HT-29 (cell line): ENCODE data around the gene CERS5. TPM values are rescaled to one million over a fixed set of nuclear protein-coding genes. Genes with fewer than 3 reads are reported as not detected.

Source experiments
- DNase-seq: peaks from one replicate; pipeline ENCODE4 v3.0.0-alpha.2; 2015; ENCODE audit warnings: low spot score
- total RNA-seq: library from RNA; depleted of rRNA; stranded (reverse); fragments of >200 nt; shearing (Covaris generic); gene quantifications from 2 replicates; pipeline ENCODE4 v1.2.3, GENCODE V29; 2014

The CERS5 gene
- total RNA-seq, 1 experiment from 2014 or later = 20.5 TPM

DNA sequence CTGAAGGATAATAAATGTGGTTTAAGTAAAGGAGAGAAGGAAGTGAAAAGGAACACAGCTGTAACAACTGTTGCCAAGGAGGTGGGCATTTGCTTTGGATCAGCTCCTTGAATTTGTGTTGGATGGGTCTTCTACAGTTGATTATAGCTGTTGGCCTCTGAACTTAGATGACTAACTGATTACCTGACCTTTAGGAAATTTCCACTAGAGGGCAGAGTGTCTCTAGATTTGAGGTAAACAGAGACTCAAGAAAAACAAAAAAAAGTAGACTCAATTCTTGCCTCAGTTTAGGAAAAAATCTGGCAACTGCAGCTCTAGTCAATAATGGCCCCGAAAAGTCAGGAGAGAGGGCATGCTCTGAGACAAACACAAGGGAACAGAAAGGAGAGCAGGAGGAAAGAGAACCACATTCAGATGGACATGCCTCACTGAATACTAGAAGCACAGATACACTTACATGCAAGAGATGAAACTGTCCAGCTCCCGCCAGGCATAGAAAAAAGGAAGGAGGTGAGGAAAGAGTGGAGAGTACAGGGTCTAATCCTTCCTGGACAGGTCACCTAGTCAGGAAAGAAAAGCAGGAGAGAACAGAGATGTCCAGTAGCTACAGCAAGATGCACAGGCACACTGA, 34.5 kb downstream of the CERS5 start:
- DNase-seq = peak; percentile 47

DNA sequence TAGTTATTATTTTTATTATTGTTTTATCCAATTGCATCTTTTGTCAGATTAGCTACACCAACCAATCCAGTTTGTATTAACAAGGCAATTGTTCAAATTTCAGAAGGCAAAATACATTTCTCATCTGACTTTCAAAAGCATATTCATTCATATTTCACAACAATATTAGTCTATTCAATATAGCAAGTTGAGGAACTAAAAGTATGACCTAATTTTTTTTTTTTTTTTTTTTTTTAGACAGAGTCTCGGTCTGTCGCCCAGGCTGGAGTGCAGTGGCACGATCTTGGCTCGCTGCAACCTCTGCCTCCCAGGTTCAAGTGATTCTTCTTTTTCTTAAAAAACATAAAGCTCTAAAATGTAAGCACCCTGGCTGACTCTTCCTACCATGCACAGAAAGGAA, 37.9 kb downstream of the CERS5 start:
- DNase-seq = no peak

DNA sequence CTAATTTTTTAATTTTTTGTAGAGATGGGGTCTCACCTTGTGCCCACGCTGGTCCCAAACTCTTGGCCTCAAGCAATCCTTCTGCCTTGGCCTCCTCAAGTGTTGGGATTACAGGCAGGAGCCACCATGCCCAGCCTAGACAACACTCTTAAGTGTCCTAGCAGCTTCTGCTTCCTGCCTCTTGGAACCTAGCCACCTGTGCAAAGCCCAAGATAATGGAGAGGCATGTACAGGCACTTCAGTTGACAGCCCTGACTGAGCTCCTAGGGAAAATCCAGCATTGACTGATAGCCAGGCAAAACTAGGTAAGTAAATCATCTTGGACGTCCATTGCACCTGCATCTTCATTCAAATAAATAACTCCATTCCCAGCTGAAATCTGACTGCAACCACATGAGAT, 39.6 kb downstream of the CERS5 start:
- DNase-seq = no peak

DNA sequence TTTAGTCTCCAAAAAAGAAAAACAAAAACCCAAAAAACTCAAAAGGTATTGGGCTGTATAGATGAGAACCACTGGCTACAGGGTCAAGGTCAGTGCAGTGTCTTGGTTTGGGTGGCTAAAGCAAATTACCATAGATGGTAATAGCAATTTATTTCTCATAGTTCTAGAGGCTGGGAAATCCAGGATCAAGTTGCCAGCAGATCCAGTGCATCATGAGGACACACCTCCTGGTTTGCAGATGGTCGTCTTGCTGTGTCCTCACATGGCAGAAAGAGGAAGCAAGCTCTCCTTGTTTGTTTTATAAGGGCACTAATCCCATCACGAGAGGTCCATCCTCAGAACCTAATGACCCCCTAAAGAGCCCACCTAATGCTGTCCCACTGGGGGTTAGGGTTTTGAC, 44.0 kb downstream of the CERS5 start:
- DNase-seq = no peak

DNA sequence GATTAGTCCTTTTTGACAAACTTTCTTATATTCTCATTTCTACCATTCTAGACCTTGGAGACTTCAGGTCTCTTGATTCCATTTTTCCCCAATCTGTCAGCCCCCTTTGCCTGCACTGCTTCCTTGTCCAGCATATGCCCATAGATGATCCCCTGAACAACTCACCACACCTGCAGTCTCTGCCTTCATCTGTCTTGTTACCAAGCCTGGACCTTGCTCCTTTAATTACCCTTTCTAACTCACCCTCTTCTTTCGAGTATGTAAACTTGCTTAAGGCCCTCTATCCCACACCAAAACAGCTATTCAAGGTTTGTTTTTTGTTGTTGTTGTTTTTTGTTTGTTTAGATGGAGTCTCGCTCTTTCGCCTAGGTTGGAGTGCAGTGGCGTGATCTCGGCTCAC, 45.5 kb downstream of the CERS5 start:
- DNase-seq = no peak

DNA sequence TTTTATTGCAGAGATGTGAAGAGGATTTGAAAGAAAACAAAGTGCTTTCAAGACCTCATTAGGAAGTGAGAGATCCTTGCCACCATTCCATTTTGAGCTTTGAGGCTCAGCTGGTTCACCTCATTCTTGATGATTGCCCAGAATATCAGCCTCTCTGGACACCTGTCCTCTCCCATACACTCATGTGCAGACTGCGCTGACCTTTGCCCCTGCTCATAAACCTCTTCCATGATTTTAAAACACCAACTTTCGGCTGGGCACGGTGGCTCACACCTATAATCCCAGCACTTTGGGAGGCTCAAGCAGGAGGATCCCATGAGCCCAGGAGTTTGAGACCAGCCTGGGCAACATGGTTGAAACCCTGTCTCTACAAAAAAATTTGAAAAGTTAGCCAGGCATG, 46.2 kb downstream of the CERS5 start:
- no peak for DNase-seq

DNA sequence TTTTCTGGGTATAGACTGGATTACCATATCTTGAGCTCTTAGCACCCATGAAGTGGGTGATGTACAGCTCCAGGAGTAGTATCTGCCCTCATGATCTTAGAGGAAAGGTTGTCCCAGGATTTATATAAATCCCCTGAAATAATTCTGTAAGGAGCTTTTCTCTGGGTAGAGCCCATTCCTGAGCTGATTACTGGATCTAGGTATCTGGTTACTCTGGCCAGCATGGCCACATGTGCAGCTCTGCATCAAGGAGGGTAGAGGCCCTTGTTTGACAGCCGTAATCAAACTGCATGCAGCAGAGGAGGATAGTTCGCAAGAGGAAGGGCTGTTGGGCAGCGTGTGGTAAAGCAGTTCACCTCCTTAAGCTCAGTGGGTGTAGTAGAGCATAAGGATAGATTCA, 46.6 kb downstream of the CERS5 start:
- DNase-seq = no peak

DNA sequence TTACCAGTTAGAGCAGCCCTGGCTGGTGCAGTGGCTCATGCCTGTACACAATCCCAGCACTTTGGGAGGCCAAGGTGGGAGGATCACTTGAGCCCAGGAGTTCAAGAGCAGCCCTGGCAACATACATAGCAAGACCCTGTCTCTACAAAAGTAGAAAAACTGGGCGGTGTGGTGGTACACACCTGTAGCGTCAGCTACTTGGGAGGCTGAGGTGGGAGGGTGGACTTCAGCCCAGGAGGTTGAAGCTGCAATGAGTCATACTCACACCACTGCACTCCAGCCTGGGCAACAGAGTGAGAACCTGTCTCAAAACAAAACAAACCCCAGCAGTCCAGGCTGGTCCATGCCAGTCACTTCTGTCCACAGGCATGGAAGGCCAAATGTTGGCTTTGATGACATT, 47.8 kb downstream of the CERS5 start:
- no peak for DNase-seq

DNA sequence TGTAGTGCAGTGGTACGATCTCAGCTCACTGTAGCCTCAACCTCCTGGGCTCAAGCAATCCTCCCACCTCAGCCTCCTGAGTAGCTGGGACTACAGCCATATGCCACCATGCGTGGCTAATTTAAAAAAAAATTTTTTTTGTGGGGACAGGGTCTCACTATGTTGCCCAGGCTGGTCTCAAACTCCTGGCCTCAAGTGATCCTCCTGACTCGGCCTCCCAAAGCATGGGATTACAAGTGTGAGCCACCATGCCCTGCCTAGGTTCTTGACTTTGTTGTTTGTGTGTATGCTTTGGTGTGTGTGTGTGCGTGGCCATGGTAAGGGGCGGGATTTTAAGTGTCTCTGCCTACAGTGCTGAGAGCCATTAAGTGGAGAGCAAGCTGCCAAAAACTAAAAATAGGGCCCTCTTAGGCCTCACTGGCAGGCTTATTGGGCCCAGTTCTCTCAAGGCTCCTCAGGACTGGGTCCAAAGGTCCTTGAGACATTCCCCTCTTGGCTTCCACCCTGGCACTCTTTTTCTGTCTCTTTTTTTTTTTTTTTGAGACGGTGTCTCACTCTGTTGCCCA, 50.0 kb downstream of the CERS5 start:
- DNase-seq = no peak

DNA sequence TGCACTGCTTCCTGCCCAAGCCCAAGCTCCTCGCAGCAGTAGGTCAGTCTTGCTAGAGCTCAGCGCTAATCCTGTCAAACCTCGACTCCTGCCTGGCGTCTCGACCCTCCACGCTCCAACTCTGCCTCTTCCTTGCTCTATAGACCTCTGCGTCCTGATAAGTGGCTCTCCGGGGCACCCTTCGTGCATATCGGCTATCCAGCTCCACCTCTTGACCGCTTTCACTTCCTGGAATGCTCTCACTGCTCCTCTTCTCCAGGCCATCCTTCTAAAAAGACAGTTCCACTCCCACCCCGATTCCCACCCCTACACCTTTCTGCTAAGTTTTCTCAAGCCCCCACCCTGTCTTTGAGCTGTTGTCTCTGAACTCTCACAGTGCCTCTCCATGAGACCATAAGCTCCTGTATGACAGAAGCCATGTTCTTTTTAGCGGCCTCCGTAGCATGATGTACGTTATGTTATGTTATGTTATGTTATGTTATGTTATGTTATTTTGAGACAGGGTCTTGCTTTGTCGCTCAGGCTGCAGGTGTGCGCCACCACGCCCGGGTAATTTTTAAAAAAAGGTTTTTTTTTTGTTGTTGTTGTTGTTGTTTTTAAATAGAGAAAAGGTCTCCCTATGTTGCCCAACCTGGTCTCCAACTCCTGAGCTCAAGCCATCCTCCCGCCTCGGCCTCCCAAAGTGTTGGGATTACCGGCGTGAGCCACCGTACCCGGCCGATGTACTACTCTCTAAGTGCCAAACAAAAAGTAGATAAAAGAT, 54.5 kb downstream of the CERS5 start:
- no peak for DNase-seq

DNA sequence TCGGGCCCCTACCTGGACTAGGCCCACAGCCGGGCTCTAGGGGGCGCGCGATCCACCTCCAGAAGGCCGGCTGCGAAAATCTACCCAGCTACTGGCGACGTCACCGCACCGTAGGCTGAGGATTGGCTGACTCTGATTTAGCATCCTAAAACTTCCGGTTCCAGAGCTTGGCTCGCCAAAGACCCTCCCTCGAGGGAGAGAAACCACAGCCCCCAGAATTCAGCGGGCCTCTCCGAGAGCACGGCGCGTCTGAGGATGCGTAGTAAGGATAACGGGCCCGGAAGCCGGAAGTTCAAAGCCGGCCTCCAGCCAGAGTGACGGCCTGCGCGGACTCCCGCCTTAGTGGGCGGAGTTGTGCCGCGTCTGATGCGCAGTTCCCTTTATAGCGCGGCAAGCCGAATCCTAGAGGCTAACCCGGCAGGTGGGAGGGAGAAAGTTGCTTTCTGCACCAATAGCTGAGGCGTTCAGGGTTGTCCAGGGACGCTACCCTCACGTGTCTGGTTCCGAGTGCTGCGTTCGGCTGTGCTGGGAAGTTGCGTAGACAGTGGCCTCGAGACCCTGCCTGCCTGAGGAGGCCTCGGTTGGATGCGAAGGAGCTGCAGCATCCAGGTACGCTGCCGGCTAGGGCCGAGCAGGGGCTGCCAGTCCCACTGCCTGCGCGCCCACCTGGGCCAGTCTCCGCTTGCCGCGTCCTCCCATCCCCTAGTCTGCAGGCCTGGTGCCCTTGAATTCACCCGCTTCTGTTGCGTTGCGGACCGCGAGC, 55.3 kb downstream of the CERS5 start, which contains the start of gene COX14:
COX14 (plus strand) TSS at position 544 of the 763 bp plus-strand sequence. CDS start 7,808 bp downstream, outside the sequence.
- DNase-seq = peak; percentile 99

DNA sequence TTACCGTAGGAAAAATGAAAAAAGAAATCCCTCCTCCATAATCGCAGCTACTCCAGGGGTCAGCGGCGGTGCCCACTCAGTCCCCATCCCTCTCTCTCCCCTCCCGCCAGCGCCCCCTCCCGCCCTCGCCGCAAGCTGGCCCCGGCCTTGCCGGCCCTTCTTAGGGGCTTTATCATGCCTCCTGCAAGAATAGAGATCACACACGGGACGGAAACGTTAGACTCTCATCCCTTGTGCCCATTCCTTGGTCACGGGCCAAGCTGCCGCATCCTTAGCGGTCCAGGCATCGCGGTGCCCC, 55.8 kb downstream of the CERS5 start:
- DNase-seq = no peak

DNA sequence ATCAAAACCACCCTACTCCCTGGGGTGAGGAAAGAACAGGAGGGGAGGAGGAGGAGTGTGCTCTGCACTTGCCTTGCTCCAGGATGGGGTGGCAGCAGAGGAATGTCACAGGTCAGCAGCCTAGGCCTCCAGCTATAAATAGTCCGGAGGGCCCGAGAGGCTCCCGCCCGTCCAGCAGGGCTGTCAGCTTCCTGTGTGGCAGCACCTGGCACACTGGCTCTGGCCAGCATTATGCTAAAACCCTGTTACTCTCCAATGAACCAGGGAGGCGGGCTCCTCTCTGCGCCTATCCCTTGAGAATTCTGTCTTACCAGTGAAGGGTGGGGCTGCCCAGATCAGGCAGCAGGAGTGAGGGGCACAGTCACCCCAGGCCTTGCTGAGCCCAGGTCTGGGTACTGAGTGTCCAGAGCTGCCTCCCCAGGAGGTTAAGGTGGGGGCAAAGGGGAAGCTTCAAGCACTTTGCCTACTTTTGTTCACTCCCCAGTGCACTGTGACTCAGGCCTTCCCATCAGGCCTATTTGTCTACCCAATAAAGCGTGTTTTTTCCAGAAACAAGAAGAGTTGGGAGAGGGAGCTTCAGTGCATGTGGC, 56.3 kb downstream of the CERS5 start:
- peak; percentile 80 for DNase-seq

DNA sequence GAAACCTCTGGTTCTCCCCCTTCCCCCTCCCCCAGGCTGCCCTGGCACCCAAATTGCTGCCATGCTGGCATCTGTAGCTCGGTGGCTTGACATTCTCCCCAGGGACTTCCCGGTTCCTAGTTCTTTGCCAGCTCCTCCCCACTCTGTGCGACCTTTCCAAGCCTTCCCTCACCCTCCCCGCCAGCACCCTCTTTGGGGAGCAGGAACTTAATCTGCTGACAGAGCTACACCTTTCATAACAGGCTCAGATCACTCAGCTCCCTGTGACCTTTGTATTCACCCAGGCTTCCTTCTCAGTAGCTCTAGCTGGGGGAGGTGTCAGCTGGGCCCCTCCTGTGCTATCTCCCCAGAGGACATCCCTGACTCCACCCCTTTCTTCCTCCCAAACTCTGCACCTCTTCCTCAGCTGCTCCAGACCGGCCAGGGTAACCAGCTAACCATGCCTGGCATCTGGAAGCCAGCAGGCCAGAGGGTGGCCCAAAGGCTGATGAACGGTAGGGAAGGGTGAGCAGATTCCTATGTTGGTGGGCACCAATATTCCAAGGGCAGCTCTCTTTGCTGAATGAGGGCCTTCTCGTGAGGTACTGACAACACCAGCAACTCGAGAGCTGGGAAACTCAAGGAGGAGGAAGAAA, 56.9 kb downstream of the CERS5 start:
- DNase-seq = peak; percentile 77

DNA sequence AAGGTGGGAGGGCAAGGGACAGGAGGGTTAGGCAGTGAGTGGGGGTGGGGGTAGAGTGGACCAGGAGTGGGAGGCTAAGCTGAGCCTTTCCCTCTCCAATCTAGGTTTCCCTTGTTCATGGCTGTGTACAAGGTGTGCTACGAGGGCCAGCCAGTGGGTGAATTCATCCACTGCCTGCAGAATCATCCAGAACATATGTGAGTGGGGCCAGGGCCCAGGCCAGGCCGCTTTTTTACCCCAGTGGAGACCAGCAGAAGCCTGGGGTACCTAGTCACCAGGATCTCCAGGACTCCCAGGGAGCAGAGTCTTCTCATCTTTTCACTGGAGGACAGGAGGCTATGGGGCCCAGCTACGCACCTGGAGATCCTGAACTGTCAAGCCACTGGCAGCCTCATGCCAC, 57.9 kb downstream of the CERS5 start:
- DNase-seq = no peak

DNA sequence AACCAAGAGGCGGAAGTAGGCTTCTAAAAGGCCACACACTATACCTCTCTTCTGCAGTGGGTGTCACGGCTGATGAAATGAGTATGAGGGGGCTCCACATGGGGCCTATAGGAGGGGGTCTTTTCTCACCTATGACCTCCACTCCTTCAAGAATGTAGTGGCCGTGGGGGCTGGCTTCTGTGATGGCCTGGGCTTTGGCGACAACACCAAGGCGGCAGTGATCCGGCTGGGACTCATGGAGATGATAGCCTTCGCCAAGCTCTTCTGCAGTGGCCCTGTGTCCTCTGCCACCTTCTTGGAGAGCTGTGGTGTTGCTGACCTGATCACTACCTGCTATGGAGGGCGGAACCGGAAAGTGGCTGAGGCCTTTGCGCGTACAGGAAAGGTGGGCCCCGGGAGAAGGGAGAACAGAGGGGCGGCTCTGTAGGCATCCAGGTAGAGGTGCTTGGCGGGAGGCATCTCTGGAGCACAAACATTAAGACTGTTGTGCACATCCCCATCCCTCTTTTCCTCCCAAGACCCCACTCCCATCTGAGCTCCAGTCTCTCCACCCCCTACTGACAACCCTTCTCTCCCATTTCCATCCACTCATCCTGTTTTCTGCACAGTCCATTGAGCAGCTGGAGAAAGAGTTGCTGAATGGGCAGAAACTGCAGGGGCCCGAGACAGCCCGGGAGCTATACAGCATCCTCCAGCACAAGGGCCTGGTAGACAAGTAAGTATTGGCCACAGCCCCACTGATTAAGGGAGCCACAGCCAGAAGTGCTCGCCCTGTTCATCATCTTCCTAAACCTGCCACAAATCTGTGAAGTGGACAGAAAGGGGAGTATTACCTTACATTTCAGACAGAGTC, 59.5 kb downstream of the CERS5 start:
- DNase-seq = no peak

DNA sequence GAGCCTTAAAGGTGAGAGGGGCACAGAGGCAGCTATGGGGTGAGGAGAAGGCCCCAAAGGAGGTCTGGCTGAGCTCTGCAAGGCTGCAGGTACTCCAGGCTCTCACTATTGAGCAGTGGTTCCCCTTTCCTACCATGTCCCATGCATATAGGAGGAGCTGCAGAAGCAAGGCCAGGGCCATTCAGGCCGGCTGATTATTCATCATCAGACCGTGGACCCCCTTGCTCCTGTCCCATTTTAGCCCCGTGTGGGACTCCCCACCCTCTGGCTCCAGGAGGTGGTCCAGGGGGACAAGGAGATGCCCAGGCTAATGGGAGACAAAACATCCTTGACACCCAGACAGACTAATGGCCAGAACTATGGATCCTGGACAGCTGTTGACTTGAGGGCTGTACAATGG, 60.3 kb downstream of the CERS5 start:
- no peak for DNase-seq

DNA sequence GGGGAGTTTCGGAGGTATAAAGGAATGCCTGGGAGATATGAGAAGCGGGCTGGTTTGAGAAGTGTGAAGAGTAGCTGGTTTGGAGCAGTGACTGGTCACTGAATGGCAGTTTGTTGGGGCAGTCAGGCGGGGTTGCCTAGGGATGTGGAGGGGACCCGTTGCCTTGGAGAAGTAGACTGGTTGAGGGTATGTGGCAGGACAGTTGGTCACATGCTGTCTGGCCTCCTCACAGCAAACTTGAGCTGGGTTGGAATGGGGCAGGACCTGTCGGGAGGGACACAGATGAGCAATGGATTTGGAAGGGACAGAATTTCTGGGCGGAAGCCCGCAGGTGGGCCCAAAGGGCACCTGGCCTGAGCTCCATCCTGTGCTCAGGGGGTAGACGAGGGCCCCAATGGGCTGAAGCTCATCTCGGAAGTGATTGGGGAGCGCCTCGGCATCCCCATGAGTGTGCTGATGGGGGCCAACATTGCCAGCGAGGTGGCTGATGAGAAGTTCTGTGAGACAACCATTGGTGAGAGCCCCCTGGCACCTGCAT, 61.2 kb downstream of the CERS5 start:
- DNase-seq = no peak

DNA sequence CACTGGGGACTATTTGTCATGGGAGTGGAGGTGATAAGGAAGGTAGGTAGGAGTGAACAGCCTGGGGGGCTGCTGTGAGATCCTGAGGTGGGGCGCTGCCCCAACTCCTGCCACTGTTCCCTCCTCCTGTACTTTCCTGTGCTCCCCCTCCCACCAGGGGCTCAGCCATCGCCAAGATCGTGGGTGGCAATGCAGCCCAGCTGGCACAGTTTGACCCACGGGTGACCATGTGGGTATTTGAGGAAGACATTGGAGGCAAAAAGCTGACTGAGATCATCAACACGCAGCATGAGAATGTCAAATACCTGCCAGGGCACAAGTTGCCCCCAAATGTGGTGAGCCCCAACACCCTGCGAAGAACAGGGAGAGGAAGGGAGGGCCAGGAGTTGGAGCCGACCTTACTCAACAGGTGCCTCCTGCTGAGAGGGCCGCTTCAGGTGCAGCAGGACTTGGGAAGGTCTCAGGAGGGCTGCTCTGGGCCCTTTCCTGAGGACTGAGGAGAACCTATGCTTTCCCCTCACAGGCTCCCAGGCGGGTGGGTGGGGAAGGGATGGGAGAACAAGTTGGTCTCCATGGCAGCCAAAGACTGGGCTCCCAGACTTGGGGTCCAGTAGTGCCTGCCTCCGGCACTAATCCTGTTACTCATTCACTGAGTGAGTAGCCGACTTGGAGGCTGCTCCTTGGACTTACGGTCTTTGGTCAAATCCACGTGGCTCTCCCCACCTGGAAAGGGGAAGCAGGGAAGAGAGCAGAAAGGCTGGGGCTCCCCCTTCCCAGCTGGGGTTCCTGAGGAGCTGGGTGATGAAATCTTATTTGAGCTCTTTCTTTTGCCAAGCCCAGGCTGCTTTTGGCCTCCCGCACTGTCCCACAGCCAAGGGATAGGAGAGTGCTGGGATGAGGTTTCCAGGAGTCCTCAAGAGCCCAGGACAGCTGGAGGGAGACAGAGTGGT, 62.5 kb downstream of the CERS5 start:
- DNase-seq = no peak
